NB4 (cell line): ENCODE results near the gene ST8SIA2.

Experiments
- DNase-seq: peaks from one replicate; pipeline ENCODE4 v3.0.0; 2010; ENCODE audit warnings: low read depth
- H3K4me3 ChIP-seq: one replicate; pipeline ENCODE4 v1.5.1; 2011; ENCODE audit warnings: mild to moderate bottlenecking, low read depth, low read length, moderate library complexity
- CTCF ChIP-seq: IDR thresholded peaks from one replicate; pipeline ENCODE4 v1.5.1; 2012; ENCODE audit warnings: low read depth, low read length
- MAX ChIP-seq: IDR thresholded peaks from 2 replicates; pipeline ENCODE4 v1.6.1; 2011; ENCODE audit warnings: low read depth, low read length
- MYC ChIP-seq: IDR thresholded peaks from 2 replicates; pipeline ENCODE4 v1.6.1; 2011; ENCODE audit warnings: low read depth, low read length
- POLR2A ChIP-seq: IDR thresholded peaks from 2 replicates; pipeline ENCODE4 v1.6.1; 2011; ENCODE audit warnings: mild to moderate bottlenecking; ENCODE audit not compliant: insufficient read length; ENCODE audit errors: extremely low read depth

ST8SIA2 gene

DNA sequence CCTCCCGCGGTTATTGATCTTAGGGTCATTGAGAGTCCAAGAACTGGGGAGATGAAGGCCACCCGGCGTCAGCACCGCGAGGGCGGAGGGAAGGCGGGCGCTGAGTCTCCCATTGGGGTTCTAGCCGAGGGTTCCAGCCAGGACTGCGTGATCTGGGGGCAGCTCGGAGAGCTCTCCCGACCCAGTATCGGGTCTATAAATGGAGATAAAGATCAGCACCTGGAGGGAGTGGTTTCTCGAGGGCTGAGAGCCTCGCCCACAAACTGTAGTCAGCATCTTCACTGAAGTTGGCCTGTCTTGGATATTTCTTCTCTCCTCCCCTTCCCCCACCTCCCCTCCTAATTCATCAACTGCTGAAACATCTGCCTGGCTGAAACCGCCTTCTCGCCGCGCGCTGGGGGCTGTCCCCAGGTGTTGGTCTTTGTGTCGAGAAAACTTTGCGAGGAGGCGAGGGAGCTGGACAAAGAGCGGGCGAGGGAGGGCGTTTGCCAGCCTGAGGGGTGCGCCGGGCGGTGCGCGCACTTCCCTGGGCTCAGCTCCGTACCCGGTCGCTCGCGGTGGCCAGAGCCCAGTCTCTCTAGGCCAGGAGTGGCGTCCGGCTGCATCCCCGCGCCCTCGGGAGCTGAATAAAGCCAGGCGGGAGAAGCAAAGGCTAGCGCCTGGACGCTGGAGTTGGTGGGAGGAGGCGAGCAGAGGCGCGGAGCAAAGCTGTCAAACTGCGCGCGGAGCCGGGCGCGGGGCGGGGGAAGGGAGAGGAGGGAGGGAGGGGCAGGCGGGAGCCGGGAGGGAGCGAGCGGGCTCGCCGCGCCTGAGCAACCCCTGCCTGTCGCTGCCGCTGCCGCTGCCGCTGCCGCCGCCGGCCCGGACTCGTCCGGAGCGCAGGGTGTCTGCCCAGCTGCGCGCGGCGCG is at the start of gene ST8SIA2:
Gene ST8SIA2, plus strand, starts transcription at position 811 of the 909 bp plus-strand sequence. CDS start 184 bp downstream, outside the sequence.
- no peak within 1 kb of the TSS for H3K4me3 ChIP-seq
- DNase-seq: no peak
- TF ChIP-seq CTCF: no peak
- TF ChIP-seq MYC: no peak
- no peak for TF ChIP-seq MAX
- no peak for TF ChIP-seq POLR2A

DNA sequence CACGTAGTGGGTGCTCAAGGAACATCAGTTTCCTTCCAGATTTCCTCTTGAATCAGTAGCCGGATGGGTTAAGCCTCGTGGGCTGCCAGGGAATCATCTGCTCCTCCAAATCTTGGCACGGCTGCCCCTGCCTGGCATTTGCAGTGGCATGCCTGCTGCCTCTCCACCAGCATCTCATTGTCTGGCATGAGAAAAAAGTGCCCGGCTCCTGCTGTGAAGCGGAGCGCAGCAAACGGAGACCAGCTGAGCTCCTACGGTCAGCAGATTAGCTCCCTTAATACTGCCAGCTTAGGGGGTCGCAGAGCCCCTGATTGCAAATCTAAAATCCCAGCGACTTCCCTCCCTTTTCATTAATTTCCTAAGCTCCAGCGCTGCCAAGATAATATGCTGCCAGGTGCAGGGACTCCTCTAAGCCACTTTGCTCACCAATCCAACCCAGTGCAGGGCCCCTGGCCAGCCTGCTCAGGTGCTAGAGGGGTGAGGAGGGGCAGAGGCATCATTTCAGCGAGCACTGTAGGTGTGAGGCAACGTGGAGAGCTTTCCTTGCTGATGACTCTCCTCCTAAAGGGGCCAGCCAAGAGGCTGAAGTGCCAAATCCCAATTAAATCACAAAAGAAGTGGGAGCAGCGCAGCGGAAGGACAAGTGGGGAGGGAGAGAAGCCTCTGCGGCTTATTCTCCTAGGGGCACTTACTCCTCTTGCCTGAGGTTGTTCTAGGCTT is 49.6 kb upstream of the ST8SIA2 start:
- DNase-seq: no peak
- TF ChIP-seq MYC: no peak
- H3K4me3 ChIP-seq: no peak overlapping the region

- DNase-seq: no peak
- TF ChIP-seq CTCF: no peak
- no peak for TF ChIP-seq MAX
- TF ChIP-seq MYC: no peak
- TF ChIP-seq POLR2A: no peak
- H3K4me3 ChIP-seq: no peak overlapping the region
Measured at GRCh38 chr15:92346063-92346462, 47.6 kb upstream of the ST8SIA2 start.

DNA sequence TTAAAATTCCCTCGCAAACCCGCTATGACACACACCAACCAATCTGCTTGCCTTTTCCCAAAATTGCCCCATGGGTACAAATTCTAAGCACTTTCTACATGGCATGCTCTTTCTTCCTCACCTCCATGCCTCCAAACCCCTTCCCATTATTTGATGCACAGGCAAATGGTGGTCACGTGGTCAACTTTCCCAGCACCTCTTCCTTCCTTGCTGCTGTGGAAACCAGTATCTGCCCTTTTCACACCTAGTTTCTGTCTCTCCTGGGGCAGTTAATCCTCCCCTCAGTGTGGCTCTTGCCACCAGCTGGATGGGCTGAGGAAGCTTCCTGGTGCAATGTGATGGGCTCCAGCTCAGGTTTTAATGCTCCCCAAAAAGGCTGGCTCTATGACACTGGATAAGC is 38.4 kb upstream of the ST8SIA2 start:
- H3K4me3 ChIP-seq: no peak overlapping the region
- no peak for DNase-seq
- no peak for TF ChIP-seq CTCF
- TF ChIP-seq POLR2A: no peak

DNA sequence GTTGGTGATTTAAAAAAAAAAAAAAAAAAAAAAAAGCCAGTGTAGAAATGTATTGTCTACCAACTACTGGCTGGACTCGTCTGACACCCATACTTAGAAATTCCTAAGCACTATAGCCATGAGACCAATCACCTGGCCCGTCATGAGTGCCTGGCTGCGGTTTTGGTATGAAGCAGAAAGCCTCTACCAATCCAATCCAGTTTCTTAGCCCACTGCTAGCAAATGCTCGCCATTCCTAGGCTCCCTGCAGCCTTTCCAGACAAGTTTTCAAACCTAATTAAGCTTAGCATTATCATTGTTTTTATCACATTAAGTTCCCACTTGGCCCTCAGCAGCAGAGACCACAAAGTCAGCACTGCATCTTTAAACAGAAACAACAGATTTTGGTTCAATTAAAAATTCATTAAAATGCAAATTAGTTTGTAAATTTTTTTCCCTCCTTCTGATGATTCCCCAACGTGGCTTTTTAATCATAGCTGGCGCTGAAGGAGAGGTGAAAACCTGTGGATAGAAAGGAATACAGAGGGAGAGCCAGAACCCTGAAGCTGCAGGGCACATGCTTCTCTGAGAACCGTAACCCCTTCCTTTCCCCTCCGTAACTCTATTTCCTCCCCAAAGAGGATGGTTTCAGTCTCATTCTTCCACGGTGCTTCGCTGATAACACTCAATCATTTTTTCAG is 32.2 kb upstream of the ST8SIA2 start:
- no peak overlapping the region for H3K4me3 ChIP-seq
- TF ChIP-seq CTCF (no peak), MYC (no peak), MAX (no peak), POLR2A (no peak)
- no peak for DNase-seq

GRCh38 chr15:92362001-92362350 is 31.7 kb upstream of the ST8SIA2 start:
- DNase-seq: no peak
- no peak overlapping the region for H3K4me3 ChIP-seq
- TF ChIP-seq MYC (no peak), POLR2A (no peak), MAX (no peak), CTCF (no peak)
